Measurements from ENCODE around the gene ADGRB2. TPM values are rescaled to one million over a fixed set of nuclear protein-coding genes. Genes with fewer than 3 reads are reported as not detected.
A peak's percentile ranks its signal among the peaks of the same experiment; 100 is the strongest.

The ADGRB2 gene
- total and polyA plus RNA-seq, 2 donors (not counting 1 experiment from before 2014, with no cell fraction given), result 4.4 to 10.4 TPM

DNA sequence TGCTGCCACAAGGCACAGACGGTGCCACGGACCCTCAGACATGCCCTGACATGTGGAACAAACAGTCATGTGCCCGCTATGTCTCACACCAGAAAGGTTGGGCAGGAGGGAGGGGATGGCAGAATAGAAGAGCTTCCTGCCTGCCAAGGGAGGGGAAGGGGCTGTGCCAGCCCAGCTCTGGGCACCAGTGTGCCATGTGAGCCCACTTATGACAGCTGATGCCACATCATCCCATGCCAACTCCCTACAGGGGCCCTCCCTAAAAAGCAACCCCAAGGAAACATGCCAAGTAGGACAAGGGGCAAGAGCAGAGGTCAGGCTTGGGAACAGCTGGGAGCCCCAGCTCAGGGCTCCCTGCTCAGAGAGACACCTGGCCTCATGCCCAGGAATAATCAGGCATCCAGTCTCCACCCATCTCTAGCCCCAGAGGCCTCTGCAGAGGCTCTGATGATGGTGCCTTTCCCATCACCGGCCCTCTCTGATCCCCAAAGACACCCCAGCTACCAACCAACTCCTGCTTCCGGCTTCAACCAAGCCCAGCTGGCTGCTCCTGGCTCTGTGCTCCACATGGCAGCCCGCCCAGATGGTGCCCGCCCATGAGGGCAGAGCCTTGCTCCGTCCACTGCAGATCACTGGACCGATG lies 10.3 kb downstream of the ADGRB2 start:
- no peak overlapping the region for H3K4me3 ChIP-seq (replicated peaks in 1 of 4; ENCODE audit: control extremely low read depth in 1 of 4, insufficient read depth in 1 of 4, low read depth in 3 of 4, low read length in 4 of 4)
- no peaks in the 10 kb centered on the region for H3K27me3 ChIP-seq (ENCODE audit: control insufficient read depth, insufficient read depth, low read length)
- DNase-seq (ENCODE audit: low read depth in 2 of 2), result peak in 1 of 2 donors; percentile 81
- no peaks in the 10 kb centered on the region for H3K9me3 ChIP-seq (ENCODE audit: control insufficient read depth, insufficient read depth, low read depth, low read length)
- H3K27ac ChIP-seq (ENCODE audit: insufficient read depth, low read length), result no peak overlapping the region
- H3K4me1 ChIP-seq (ENCODE audit: control insufficient read depth, extremely low read depth, insufficient read depth, low read length), result peaks cover 16% of the 10 kb centered on the region
- TF ChIP-seq, protein P1, sequence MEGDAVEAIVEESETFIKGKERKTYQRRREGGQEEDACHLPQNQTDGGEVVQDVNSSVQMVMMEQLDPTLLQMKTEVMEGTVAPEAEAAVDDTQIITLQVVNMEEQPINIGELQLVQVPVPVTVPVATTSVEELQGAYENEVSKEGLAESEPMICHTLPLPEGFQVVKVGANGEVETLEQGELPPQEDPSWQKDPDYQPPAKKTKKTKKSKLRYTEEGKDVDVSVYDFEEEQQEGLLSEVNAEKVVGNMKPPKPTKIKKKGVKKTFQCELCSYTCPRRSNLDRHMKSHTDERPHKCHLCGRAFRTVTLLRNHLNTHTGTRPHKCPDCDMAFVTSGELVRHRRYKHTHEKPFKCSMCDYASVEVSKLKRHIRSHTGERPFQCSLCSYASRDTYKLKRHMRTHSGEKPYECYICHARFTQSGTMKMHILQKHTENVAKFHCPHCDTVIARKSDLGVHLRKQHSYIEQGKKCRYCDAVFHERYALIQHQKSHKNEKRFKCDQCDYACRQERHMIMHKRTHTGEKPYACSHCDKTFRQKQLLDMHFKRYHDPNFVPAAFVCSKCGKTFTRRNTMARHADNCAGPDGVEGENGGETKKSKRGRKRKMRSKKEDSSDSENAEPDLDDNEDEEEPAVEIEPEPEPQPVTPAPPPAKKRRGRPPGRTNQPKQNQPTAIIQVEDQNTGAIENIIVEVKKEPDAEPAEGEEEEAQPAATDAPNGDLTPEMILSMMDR (conservative IDR thresholded peaks at IDR 0.05 in 1 of 2, IDR thresholded peaks at IDR 0.05 in 1 of 2; ENCODE audit: low read depth in 1 of 2, low read length in 2 of 2), result no peak
- TF ChIP-seq EZH2 (IDR thresholded peaks at IDR 0.05; ENCODE audit: low read length, missing control alignments), result no peak
- H2AFZ ChIP-seq (ENCODE audit: low read length), result no peak overlapping the region
- H3K9ac ChIP-seq (ENCODE audit: insufficient read depth, low read length), result no peak overlapping the region
- no peaks in the 10 kb centered on the region for H4K20me1 ChIP-seq (ENCODE audit: control insufficient read depth, extremely low read depth, insufficient read depth, low read length)
- no peaks in the 10 kb centered on the region for H3K36me3 ChIP-seq (ENCODE audit: control insufficient read depth, insufficient read depth, low read length)
- H3K4me2 ChIP-seq (ENCODE audit: extremely low read depth, insufficient read depth, low read length), result no peak overlapping the region
- H3K79me2 ChIP-seq (ENCODE audit: control insufficient read depth, insufficient read depth, low read length), result no peaks in the 10 kb centered on the region

DNA sequence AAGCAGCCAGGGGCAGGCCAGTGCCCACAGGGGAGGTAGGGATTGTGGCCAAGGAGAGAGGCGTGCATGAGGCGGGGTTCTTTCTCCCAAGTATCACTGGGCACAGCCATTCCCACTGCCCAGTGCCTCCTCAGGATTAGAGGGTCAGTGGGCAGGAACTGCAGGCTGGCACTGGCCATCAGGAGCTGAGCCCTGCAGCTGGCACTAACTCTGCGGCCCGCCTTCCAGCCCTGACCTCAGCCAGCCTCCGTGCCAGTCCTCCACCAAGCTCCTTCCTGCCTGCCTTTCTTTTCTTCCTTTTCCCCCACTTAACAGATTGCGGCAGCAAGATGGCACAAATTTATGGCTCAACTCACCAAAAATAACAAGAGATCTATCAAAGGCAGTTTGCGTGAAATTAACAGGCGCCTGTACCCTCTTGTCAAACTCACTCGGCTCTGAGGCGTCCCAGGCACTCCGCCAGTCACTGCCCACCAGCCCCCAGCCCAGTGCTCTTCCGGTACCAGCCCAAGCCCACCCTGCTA lies 11.1 kb downstream of the ADGRB2 start:
- Histone ChIP-seq H3K36me3 (ENCODE audit: control insufficient read depth, insufficient read depth, low read length) (no peaks in the 10 kb centered on the region), H3K27ac (ENCODE audit: insufficient read depth, low read length) (no peak overlapping the region), H3K27me3 (ENCODE audit: control insufficient read depth, insufficient read depth, low read length) (no peaks in the 10 kb centered on the region), H3K9ac (ENCODE audit: insufficient read depth, low read length) (no peak overlapping the region), H4K20me1 (ENCODE audit: control insufficient read depth, extremely low read depth, insufficient read depth, low read length) (no peaks in the 10 kb centered on the region), H2AFZ (ENCODE audit: low read length) (no peak overlapping the region), H3K4me3 (replicated peaks in 1 of 4; ENCODE audit: control extremely low read depth in 1 of 4, insufficient read depth in 1 of 4, low read depth in 3 of 4, low read length in 4 of 4) (no peak overlapping the region), H3K4me1 (ENCODE audit: control insufficient read depth, extremely low read depth, insufficient read depth, low read length) (peaks cover 16% of the 10 kb centered on the region), H3K4me2 (ENCODE audit: extremely low read depth, insufficient read depth, low read length) (no peak overlapping the region), H3K79me2 (ENCODE audit: control insufficient read depth, insufficient read depth, low read length) (no peaks in the 10 kb centered on the region), H3K9me3 (ENCODE audit: control insufficient read depth, insufficient read depth, low read depth, low read length) (no peaks in the 10 kb centered on the region)
- DNase-seq (ENCODE audit: low read depth in 2 of 2), result no peak
- no peak for TF ChIP-seq EZH2 (IDR thresholded peaks at IDR 0.05; ENCODE audit: low read length, missing control alignments)
- TF ChIP-seq, protein P1 (conservative IDR thresholded peaks at IDR 0.05 in 1 of 2, IDR thresholded peaks at IDR 0.05 in 1 of 2; ENCODE audit: low read depth in 1 of 2, low read length in 2 of 2), result no peak

DNA sequence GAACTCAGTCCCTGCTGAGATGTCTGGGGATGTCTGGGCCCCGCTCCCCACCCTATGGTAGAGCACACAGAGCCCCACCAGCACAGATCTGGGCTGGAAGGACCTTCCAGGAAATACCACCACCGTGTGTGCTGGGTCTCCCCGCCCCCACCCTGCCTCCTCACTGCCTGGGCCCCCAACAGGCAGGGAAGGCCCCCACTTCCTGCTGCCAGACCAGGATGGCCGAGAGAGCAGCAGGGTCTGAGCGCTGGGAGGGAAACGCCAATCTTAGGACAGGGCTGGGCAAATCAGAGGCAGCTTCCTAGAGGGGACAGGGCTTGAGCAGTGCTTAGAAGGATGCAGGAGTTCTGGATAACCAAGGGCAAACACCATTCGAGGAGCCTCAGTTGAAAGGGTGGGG lies 11.9 kb downstream of the ADGRB2 start:
- Histone ChIP-seq H3K9ac (ENCODE audit: insufficient read depth, low read length) (no peak overlapping the region), H3K4me3 (replicated peaks in 1 of 4; ENCODE audit: control extremely low read depth in 1 of 4, insufficient read depth in 1 of 4, low read depth in 3 of 4, low read length in 4 of 4) (no peak overlapping the region), H3K4me1 (ENCODE audit: control insufficient read depth, extremely low read depth, insufficient read depth, low read length) (peaks cover 16% of the 10 kb centered on the region), H3K79me2 (ENCODE audit: control insufficient read depth, insufficient read depth, low read length) (no peaks in the 10 kb centered on the region), H3K27ac (ENCODE audit: insufficient read depth, low read length) (no peak overlapping the region), H2AFZ (ENCODE audit: low read length) (no peak overlapping the region), H3K27me3 (ENCODE audit: control insufficient read depth, insufficient read depth, low read length) (no peaks in the 10 kb centered on the region), H3K4me2 (ENCODE audit: extremely low read depth, insufficient read depth, low read length) (no peak overlapping the region), H3K36me3 (ENCODE audit: control insufficient read depth, insufficient read depth, low read length) (no peaks in the 10 kb centered on the region), H4K20me1 (ENCODE audit: control insufficient read depth, extremely low read depth, insufficient read depth, low read length) (no peaks in the 10 kb centered on the region), H3K9me3 (ENCODE audit: control insufficient read depth, insufficient read depth, low read depth, low read length) (no peaks in the 10 kb centered on the region)
- TF ChIP-seq EZH2 (IDR thresholded peaks at IDR 0.05; ENCODE audit: low read length, missing control alignments), result no peak
- TF ChIP-seq, protein P1 (conservative IDR thresholded peaks at IDR 0.05 in 1 of 2, IDR thresholded peaks at IDR 0.05 in 1 of 2; ENCODE audit: low read depth in 1 of 2, low read length in 2 of 2), result no peak
- DNase-seq (ENCODE audit: low read depth in 2 of 2), result no peak
